ENCODE measurements around the gene LYZL1. TPM values are rescaled to one million over a fixed set of nuclear protein-coding genes. Genes with fewer than 3 reads are reported as not detected.

The LYZL1 gene
- total RNA-seq, 1 experiment from 2014 or later = not detected

DNA sequence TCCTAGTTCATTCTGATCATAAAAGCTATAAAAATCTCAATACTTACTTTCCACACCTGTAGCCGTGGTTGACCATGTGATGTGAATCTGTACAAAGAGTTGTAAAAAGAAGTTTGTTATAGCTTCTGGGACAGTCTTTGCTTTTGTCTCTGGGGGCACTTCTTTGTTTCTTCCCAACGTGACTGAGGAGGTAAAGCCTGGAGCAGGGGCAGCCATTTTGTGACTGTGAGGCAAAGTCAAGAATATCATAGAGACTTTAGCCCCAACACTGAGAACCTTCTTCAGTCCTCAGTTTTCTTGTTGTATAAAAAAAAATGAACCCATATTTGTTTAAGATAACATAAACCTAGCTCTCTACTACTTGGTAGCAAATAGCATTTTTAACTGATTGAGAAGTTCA, 29.4 kb upstream of the LYZL1 start:
- ATAC-seq (no peak), DNase-seq (ENCODE audit: low read depth, low spot score) (no peak)
- ChIA-PET POLR2A (no interaction called here), CTCF (interaction anchor here (1.0 kb wide), 1 partner anchor 45 kb away, joined by 5 read pairs; no protein-coding TSS in a partner anchor), RAD21 (ENCODE audit: low non-redundant PET in 1 of 2, low total read pairs in 2 of 2, uncharacterized antibody in 2 of 2, unreplicated experiment in 2 of 2) (no interaction called here)
- H3K9me2 ChIP-seq (ENCODE audit: insufficient read depth) = no peaks in the 10 kb centered on the region
- no peaks in the 10 kb centered on the region for H3K4me1 ChIP-seq (ENCODE audit: control insufficient read depth in 1 of 2, insufficient read depth in 2 of 2, low read length in 2 of 2)
- H3K4me3 ChIP-seq (replicated peaks in 1 of 2; ENCODE audit: low read depth in 1 of 2, low read length in 2 of 2) = no peak overlapping the region
- H3K9ac ChIP-seq (ENCODE audit: low read length) = no peak overlapping the region
- no peak overlapping the region for H2AFZ ChIP-seq (ENCODE audit: low read depth, low read length, poor library complexity, severe bottlenecking)
- H3K4me2 ChIP-seq (ENCODE audit: low read length) = no peak overlapping the region
- H3K79me2 ChIP-seq (ENCODE audit: insufficient read depth, low read length) = no peaks in the 10 kb centered on the region
- TF ChIP-seq EGR1 (IDR thresholded peaks at IDR 0.05; ENCODE audit: low read depth) (no peak), CEBPB (IDR thresholded peaks at IDR 0.05; ENCODE audit: low read depth) (no peak), SRF (IDR thresholded peaks at IDR 0.05; ENCODE audit: low read depth) (no peak), FOSL1 (IDR thresholded peaks at IDR 0.05; ENCODE audit: low read depth) (no peak), ZNF274 (IDR thresholded peaks at IDR 0.05; ENCODE audit: low read depth, low read length) (no peak), SP1 (IDR thresholded peaks at IDR 0.05; ENCODE audit: low read depth) (no peak), POLR2A (IDR thresholded peaks at IDR 0.05; ENCODE audit: borderline replicate concordance, extremely low read depth, insufficient read depth, insufficient read length) (no peak), EZH2phosphoT487 (IDR thresholded peaks at IDR 0.05; ENCODE audit: borderline replicate concordance) (no peak), RAD21 (IDR thresholded peaks at IDR 0.05; ENCODE audit: low read depth) (no peak), ZFX (IDR thresholded peaks at IDR 0.05) (no peak), ELF1 (IDR thresholded peaks at IDR 0.05; ENCODE audit: borderline replicate concordance, low read depth) (no peak), TCF7L2 (IDR thresholded peaks at IDR 0.05; ENCODE audit: borderline replicate concordance, extremely low read depth, insufficient read depth, insufficient read length) (no peak), EZH2 (IDR thresholded peaks at IDR 0.05) (no peak), POLR2AphosphoS5 (IDR thresholded peaks at IDR 0.05; ENCODE audit: low read depth, low read length) (no peak), SIN3A (IDR thresholded peaks at IDR 0.05; ENCODE audit: low read depth) (no peak)
- TF ChIP-seq, protein P1, sequence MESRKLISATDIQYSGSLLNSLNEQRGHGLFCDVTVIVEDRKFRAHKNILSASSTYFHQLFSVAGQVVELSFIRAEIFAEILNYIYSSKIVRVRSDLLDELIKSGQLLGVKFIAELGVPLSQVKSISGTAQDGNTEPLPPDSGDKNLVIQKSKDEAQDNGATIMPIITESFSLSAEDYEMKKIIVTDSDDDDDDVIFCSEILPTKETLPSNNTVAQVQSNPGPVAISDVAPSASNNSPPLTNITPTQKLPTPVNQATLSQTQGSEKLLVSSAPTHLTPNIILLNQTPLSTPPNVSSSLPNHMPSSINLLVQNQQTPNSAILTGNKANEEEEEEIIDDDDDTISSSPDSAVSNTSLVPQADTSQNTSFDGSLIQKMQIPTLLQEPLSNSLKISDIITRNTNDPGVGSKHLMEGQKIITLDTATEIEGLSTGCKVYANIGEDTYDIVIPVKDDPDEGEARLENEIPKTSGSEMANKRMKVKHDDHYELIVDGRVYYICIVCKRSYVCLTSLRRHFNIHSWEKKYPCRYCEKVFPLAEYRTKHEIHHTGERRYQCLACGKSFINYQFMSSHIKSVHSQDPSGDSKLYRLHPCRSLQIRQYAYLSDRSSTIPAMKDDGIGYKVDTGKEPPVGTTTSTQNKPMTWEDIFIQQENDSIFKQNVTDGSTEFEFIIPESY (IDR thresholded peaks at IDR 0.05; ENCODE audit: extremely low read depth, insufficient replicate concordance, low read length) = no peak
- TF ChIP-seq, protein P2, sequence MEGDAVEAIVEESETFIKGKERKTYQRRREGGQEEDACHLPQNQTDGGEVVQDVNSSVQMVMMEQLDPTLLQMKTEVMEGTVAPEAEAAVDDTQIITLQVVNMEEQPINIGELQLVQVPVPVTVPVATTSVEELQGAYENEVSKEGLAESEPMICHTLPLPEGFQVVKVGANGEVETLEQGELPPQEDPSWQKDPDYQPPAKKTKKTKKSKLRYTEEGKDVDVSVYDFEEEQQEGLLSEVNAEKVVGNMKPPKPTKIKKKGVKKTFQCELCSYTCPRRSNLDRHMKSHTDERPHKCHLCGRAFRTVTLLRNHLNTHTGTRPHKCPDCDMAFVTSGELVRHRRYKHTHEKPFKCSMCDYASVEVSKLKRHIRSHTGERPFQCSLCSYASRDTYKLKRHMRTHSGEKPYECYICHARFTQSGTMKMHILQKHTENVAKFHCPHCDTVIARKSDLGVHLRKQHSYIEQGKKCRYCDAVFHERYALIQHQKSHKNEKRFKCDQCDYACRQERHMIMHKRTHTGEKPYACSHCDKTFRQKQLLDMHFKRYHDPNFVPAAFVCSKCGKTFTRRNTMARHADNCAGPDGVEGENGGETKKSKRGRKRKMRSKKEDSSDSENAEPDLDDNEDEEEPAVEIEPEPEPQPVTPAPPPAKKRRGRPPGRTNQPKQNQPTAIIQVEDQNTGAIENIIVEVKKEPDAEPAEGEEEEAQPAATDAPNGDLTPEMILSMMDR (IDR thresholded peaks at IDR 0.05 in 2 of 3, conservative IDR thresholded peaks at IDR 0.05 in 1 of 3; ENCODE audit: borderline replicate concordance in 1 of 3, insufficient read depth in 1 of 3, low read depth in 2 of 3, low read length in 2 of 3) = no peak
- TF ChIP-seq, protein P3, sequence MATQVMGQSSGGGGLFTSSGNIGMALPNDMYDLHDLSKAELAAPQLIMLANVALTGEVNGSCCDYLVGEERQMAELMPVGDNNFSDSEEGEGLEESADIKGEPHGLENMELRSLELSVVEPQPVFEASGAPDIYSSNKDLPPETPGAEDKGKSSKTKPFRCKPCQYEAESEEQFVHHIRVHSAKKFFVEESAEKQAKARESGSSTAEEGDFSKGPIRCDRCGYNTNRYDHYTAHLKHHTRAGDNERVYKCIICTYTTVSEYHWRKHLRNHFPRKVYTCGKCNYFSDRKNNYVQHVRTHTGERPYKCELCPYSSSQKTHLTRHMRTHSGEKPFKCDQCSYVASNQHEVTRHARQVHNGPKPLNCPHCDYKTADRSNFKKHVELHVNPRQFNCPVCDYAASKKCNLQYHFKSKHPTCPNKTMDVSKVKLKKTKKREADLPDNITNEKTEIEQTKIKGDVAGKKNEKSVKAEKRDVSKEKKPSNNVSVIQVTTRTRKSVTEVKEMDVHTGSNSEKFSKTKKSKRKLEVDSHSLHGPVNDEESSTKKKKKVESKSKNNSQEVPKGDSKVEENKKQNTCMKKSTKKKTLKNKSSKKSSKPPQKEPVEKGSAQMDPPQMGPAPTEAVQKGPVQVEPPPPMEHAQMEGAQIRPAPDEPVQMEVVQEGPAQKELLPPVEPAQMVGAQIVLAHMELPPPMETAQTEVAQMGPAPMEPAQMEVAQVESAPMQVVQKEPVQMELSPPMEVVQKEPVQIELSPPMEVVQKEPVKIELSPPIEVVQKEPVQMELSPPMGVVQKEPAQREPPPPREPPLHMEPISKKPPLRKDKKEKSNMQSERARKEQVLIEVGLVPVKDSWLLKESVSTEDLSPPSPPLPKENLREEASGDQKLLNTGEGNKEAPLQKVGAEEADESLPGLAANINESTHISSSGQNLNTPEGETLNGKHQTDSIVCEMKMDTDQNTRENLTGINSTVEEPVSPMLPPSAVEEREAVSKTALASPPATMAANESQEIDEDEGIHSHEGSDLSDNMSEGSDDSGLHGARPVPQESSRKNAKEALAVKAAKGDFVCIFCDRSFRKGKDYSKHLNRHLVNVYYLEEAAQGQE (IDR thresholded peaks at IDR 0.05; ENCODE audit: low read depth) = no peak
- no peaks in the 10 kb centered on the region for H3K9me3 ChIP-seq (ENCODE audit: control insufficient read depth in 1 of 2, insufficient read depth in 1 of 2, low read depth in 1 of 2, low read length in 2 of 2)
- no peak overlapping the region for H3K27ac ChIP-seq (ENCODE audit: low read depth, low read length)
- H3K27me3 ChIP-seq (ENCODE audit: insufficient read depth, low read length) = peaks cover 32% of the 10 kb centered on the region; the same call in 1 of the 2 replicates
- no peaks in the 10 kb centered on the region for H4K20me1 ChIP-seq (ENCODE audit: insufficient read depth)
- intact Hi-C loops (cut with micrococcal nuclease) = no loop called here
- BruUV-seq (replicated peaks) = no TSS peak
- no peaks in the 10 kb centered on the region for H3K36me3 ChIP-seq (ENCODE audit: control insufficient read depth in 1 of 2, insufficient read depth in 2 of 2, low read length in 2 of 2)
